H9 (cell line): ENCODE results near the gene C1QTNF3. TPM values are rescaled to one million over a fixed set of nuclear protein-coding genes. Genes with fewer than 3 reads are reported as not detected.

ENCODE experiments used
- DNase-seq: peaks from one replicate; pipeline ENCODE4 v3.0.0-alpha.2; 2017
- H2AFZ ChIP-seq: one replicate; pipeline ENCODE4 v1.6.1; 2013; ENCODE audit warnings: mild to moderate bottlenecking, low read length, control low read depth, moderate library complexity
- H2AK5ac ChIP-seq: 2 replicates; pipeline ENCODE4 v1.6.1; 2013; ENCODE audit warnings: low read length, control low read depth, mixed read lengths; ENCODE audit not compliant: insufficient read length
- H2BK120ac ChIP-seq: one replicate; pipeline ENCODE4 v1.6.1; 2013; ENCODE audit warnings: low read depth, mild to moderate bottlenecking, low read length, control low read depth, inconsistent platforms; ENCODE audit not compliant: poor library complexity, severe bottlenecking
- H2BK12ac ChIP-seq: 2 replicates; pipeline ENCODE4 v1.6.1; 2013; ENCODE audit warnings: low read length, control low read depth, mixed read lengths, low read depth; ENCODE audit not compliant: insufficient read length
- H2BK15ac ChIP-seq: 2 replicates; pipeline ENCODE4 v1.6.1; 2013; ENCODE audit warnings: low read depth, low read length, control low read depth
- H2BK20ac ChIP-seq: one replicate; pipeline ENCODE4 v1.6.1; 2013; ENCODE audit warnings: low read depth, mild to moderate bottlenecking, low read length, control low read depth, inconsistent platforms; ENCODE audit not compliant: poor library complexity, severe bottlenecking
- H2BK5ac ChIP-seq: 2 replicates; pipeline ENCODE4 v1.6.1; 2013; ENCODE audit warnings: low read length, control low read depth, mixed read lengths; ENCODE audit not compliant: insufficient read length
- H3K14ac ChIP-seq: 2 replicates; pipeline ENCODE4 v1.6.1; 2013; ENCODE audit warnings: low read length, control low read depth; ENCODE audit not compliant: insufficient read depth
- H3K18ac ChIP-seq: 2 replicates; pipeline ENCODE4 v1.6.1; 2013; ENCODE audit warnings: low read depth, mild to moderate bottlenecking, mixed read lengths, low read length, control low read depth; ENCODE audit not compliant: insufficient read length
- H3K23ac ChIP-seq: 2 replicates; pipeline ENCODE4 v1.6.1; 2013; ENCODE audit warnings: low read length, control low read depth, mixed read lengths, low read depth; ENCODE audit not compliant: insufficient read length
- H3K23me2 ChIP-seq: 2 replicates; pipeline ENCODE4 v1.6.1; 2013; ENCODE audit warnings: low read depth, mild to moderate bottlenecking, mixed read lengths, low read length, control low read depth; ENCODE audit not compliant: insufficient read length, poor library complexity, severe bottlenecking
- H3K27ac ChIP-seq: 2 replicates; pipeline ENCODE4 v1.5.1; 2013; ENCODE audit warnings: low read length, control low read depth, mixed read lengths, low read depth; ENCODE audit not compliant: insufficient read length
- H3K27me3 ChIP-seq: 2 replicates; pipeline ENCODE4 v1.6.1; 2013; ENCODE audit warnings: low read length, control low read depth, inconsistent platforms; ENCODE audit not compliant: insufficient read depth
- H3K4ac ChIP-seq: 2 replicates; pipeline ENCODE4 v1.6.1; 2013; ENCODE audit warnings: low read depth, mild to moderate bottlenecking, control low read depth, inconsistent platforms, low read length, moderate library complexity
- H3K4me1 ChIP-seq: 2 replicates; pipeline ENCODE4 v1.6.1; 2013; ENCODE audit warnings: low read length, control low read depth, inconsistent platforms; ENCODE audit not compliant: insufficient read depth
- H3K4me2 ChIP-seq: 2 replicates; pipeline ENCODE4 v1.6.1; 2013; ENCODE audit warnings: low read length, control low read depth, mixed read lengths; ENCODE audit not compliant: insufficient read length, insufficient read depth
- H3K56ac ChIP-seq: 2 replicates; pipeline ENCODE4 v1.6.1; 2013; ENCODE audit warnings: low read depth, mild to moderate bottlenecking, mixed read lengths, low read length, control low read depth; ENCODE audit not compliant: insufficient read length
- H3K79me1 ChIP-seq: 2 replicates; pipeline ENCODE4 v1.6.1; 2013; ENCODE audit warnings: low read depth, mild to moderate bottlenecking, moderate library complexity, low read length, control low read depth, inconsistent platforms; ENCODE audit not compliant: insufficient read depth, poor library complexity, severe bottlenecking
- H3K79me2 ChIP-seq: 2 replicates; pipeline ENCODE4 v1.6.1; 2013; ENCODE audit warnings: low read length, control low read depth, inconsistent platforms; ENCODE audit not compliant: insufficient read depth
- H3K9ac ChIP-seq: 2 replicates; pipeline ENCODE4 v1.6.1; 2013; ENCODE audit warnings: low read length, control low read depth, mixed read lengths; ENCODE audit not compliant: insufficient read length; ENCODE audit errors: extremely low read depth
- H3K9me3 ChIP-seq: one replicate; pipeline ENCODE4 v1.6.1; 2013; ENCODE audit warnings: low read depth, low read length, inconsistent platforms; ENCODE audit not compliant: control insufficient read depth
- H3T11ph ChIP-seq: one replicate; pipeline ENCODE4 v1.6.1; 2013; ENCODE audit warnings: mild to moderate bottlenecking, low read length, control low read depth, inconsistent platforms
- H4K20me1 ChIP-seq: one replicate; pipeline ENCODE4 v1.6.1; 2013; ENCODE audit not compliant: control insufficient read depth, insufficient read length, insufficient read depth
- H4K5ac ChIP-seq: 2 replicates; pipeline ENCODE4 v1.6.1; 2013; ENCODE audit warnings: low read depth, mild to moderate bottlenecking, mixed read lengths, low read length, control low read depth; ENCODE audit not compliant: insufficient read length
- H4K8ac ChIP-seq: replicated peaks from 2 replicates; pipeline ENCODE4 v1.6.1; 2013; ENCODE audit warnings: low read length, control low read depth, mixed read lengths, low read depth; ENCODE audit not compliant: insufficient read length
- H4K91ac ChIP-seq: 2 replicates; pipeline ENCODE4 v1.6.1; 2013; ENCODE audit warnings: low read depth, mild to moderate bottlenecking, moderate library complexity, mixed read lengths, low read length, control low read depth; ENCODE audit not compliant: insufficient read length
- H3K27ac Mint-ChIP-seq, 3 experiments: 2 replicates in 2 of 3; 3 replicates in 1 of 3; pipeline ENCODE4 v1.8.0; 2020 to 2021; ENCODE audit warnings: mixed read lengths in 3 of 3, mild to moderate bottlenecking in 1 of 3, moderate library complexity in 1 of 3
- H3K27me3 Mint-ChIP-seq: 2 replicates; pipeline ENCODE4 v1.8.0; 2021; ENCODE audit warnings: low read depth, mild to moderate bottlenecking, moderate library complexity, mixed read lengths
- H3K36me3 Mint-ChIP-seq, 3 experiments: 2 replicates in 2 of 3; 3 replicates in 1 of 3; pipeline ENCODE4 v1.8.0; 2020 to 2021; ENCODE audit warnings: low read depth in 3 of 3, mixed read lengths in 3 of 3; ENCODE audit not compliant: insufficient read depth in 1 of 3
- H3K4me1 Mint-ChIP-seq, 2 experiments: 2 replicates each; pipeline ENCODE4 v1.8.0; 2020; ENCODE audit warnings: mixed read lengths in 2 of 2
- H3K4me3 Mint-ChIP-seq, 2 experiments: 2 replicates in 1 of 2; 3 replicates in 1 of 2; pipeline ENCODE4 v1.8.0; 2020 to 2021; ENCODE audit warnings: mild to moderate bottlenecking in 2 of 2, mixed read lengths in 2 of 2, moderate library complexity in 1 of 2
- H3K9me3 Mint-ChIP-seq, 2 experiments: 2 replicates in 1 of 2; 3 replicates in 1 of 2; pipeline ENCODE4 v1.8.0; 2020; ENCODE audit warnings: mild to moderate bottlenecking in 2 of 2, mixed read lengths in 2 of 2, moderate library complexity in 1 of 2
- WGBS: extraction: QIAGEN DNeasy Blood & Tissue Kit; methylation state at CpG from one replicate; pipeline ENCODE4 v1.1.7; 2013; ENCODE audit warnings: missing lambda C conversion rate, low lambda C conversion rate, mixed read lengths; ENCODE audit not compliant: insufficient read length; ENCODE audit errors: extremely low coverage; 5-methylcytosine and 5-hydroxymethylcytosine counted together
- total RNA-seq: library from RNA; stranded (reverse); gene quantifications from 2 replicates; pipeline ENCODE4 v1.2.1, GENCODE V29; 2021
- TF ChIP-seq, protein P1 (sequence below): fragments of 200-600 bp; sonication (generic); conservative IDR thresholded peaks from 3 replicates; pipeline ENCODE4 v1.8.0; 2021; ENCODE audit warnings: antibody characterized with exemption, mild to moderate bottlenecking

Gene C1QTNF3
- total RNA-seq, 1 experiment from 2014 or later, result 1.1 TPM

DNA sequence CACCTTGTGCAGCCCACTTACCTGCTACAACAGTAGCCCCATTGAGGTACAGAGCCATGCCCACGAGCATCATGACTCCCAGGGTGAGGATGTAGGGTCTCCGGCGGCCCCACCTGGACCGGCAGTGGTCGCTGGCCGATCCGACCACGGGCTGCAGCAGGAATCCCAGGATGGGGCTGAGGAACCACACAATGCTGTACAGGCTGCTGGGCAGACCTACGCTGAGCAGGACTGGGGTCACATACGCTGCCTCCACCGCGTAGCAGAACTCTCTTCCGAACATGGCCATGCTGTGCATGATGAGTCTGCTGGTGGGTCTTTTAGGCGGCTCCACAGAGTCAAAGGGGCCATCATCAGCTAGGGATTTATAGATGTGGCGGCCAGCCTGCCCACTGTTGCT is 58.8 kb downstream of the C1QTNF3 start:
- Histone ChIP-seq H3K9me3 (peaks cover 8% of the 10 kb centered on the region), H3K79me2 (no peaks in the 10 kb centered on the region), H3K23ac (no peak overlapping the region), H2BK15ac (no peak overlapping the region), H2BK5ac (no peak overlapping the region), H2AK5ac (no peak overlapping the region), H3K27me3 (no peaks in the 10 kb centered on the region), H3K56ac (no peak overlapping the region), H4K5ac (no peak overlapping the region), H4K8ac (no peak overlapping the region), H2BK20ac (no peak overlapping the region), H3K23me2 (no peaks in the 10 kb centered on the region), H3K14ac (no peak overlapping the region; the same call in 1 of the 2 replicates), H3K4ac (no peak overlapping the region), H3T11ph (no peak overlapping the region), H3K4me2 (no peak overlapping the region), H3K9ac (no peak overlapping the region), H2BK12ac (no peak overlapping the region), H3K79me1 (no peaks in the 10 kb centered on the region), H4K20me1 (no peaks in the 10 kb centered on the region), H4K91ac (no peak overlapping the region), H3K27ac (no peak overlapping the region), H3K18ac (no peak overlapping the region), H3K4me1 (no peaks in the 10 kb centered on the region; the same call in 1 of the 2 replicates), H2AFZ (no peak overlapping the region), H2BK120ac (no peak overlapping the region)
- Mint-ChIP-seq H3K27ac (no peak overlapping the region; a peak in 1 of 7 replicates), H3K9me3 (no peaks in the 10 kb centered on the region), H3K36me3 (peaks cover 15 to 18% (median 15%) of the 10 kb centered on the region in 3 experiments; a peak in 6 of 7 replicates), H3K4me1 (peaks cover 6 to 15% of the 10 kb centered on the region in 2 experiments), H3K4me3 (no peak overlapping the region), H3K27me3 (no peaks in the 10 kb centered on the region)
- WGBS, result no CpG with 5 or more reads among the region's 15 CpGs
- no peak for DNase-seq
- TF ChIP-seq, protein P1, sequence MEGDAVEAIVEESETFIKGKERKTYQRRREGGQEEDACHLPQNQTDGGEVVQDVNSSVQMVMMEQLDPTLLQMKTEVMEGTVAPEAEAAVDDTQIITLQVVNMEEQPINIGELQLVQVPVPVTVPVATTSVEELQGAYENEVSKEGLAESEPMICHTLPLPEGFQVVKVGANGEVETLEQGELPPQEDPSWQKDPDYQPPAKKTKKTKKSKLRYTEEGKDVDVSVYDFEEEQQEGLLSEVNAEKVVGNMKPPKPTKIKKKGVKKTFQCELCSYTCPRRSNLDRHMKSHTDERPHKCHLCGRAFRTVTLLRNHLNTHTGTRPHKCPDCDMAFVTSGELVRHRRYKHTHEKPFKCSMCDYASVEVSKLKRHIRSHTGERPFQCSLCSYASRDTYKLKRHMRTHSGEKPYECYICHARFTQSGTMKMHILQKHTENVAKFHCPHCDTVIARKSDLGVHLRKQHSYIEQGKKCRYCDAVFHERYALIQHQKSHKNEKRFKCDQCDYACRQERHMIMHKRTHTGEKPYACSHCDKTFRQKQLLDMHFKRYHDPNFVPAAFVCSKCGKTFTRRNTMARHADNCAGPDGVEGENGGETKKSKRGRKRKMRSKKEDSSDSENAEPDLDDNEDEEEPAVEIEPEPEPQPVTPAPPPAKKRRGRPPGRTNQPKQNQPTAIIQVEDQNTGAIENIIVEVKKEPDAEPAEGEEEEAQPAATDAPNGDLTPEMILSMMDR, result no peak
